DOHH2 (cell line): ENCODE measurements around the gene KLRF1.

Experiments
- H3F3A ChIP-seq: fragments of 200-600 bp; sonication (generic), shearing (Covaris generic); 2 replicates; pipeline ENCODE4 v1.6.0; 2016; ENCODE audit warnings: antibody characterized with exemption, mild to moderate bottlenecking; ENCODE audit not compliant: control insufficient read depth, insufficient read depth
- H3K27ac ChIP-seq: fragments of 200-600 bp; sonication (generic); 2 replicates; pipeline ENCODE4 v1.5.1; 2014; ENCODE audit warnings: low read depth, mild to moderate bottlenecking, low read length, moderate library complexity
- H3K27me3 ChIP-seq: fragments of 200-600 bp; sonication (generic); 2 replicates; pipeline ENCODE4 v1.6.1; 2014; ENCODE audit warnings: mild to moderate bottlenecking, low read length, mixed read lengths; ENCODE audit not compliant: control insufficient read depth
- H3K36me3 ChIP-seq: fragments of 200-600 bp; sonication (generic); 2 replicates; pipeline ENCODE4 v1.6.1; 2014; ENCODE audit warnings: mild to moderate bottlenecking, low read length, moderate library complexity, mixed read lengths; ENCODE audit not compliant: control insufficient read depth
- H3K4me1 ChIP-seq: fragments of 200-600 bp; sonication (generic); 2 replicates; pipeline ENCODE4 v1.6.1; 2014; ENCODE audit warnings: mild to moderate bottlenecking, low read length, mixed read lengths; ENCODE audit not compliant: control insufficient read depth
- H3K4me2 ChIP-seq: fragments of 200-600 bp; sonication (generic); 2 replicates; pipeline ENCODE4 v1.6.0; 2014; ENCODE audit warnings: mild to moderate bottlenecking, low read length, moderate library complexity
- H3K4me3 ChIP-seq: fragments of 200-600 bp; sonication (generic); 2 replicates; pipeline ENCODE4 v1.5.1; 2014; ENCODE audit warnings: mild to moderate bottlenecking, low read length, mixed read lengths
- H3K79me2 ChIP-seq: fragments of 200-600 bp; sonication (generic); 2 replicates; pipeline ENCODE4 v1.6.1; 2014; ENCODE audit warnings: mild to moderate bottlenecking, low read length, mixed read lengths; ENCODE audit not compliant: control insufficient read depth
- H3K9me2 ChIP-seq: fragments of 200-600 bp; sonication (generic); replicated peaks from 2 replicates; pipeline ENCODE4 v1.6.1; 2014; ENCODE audit warnings: mild to moderate bottlenecking, low read length, mixed read lengths; ENCODE audit not compliant: control insufficient read depth
- H3K9me3 ChIP-seq: fragments of 200-600 bp; sonication (generic); 2 replicates; pipeline ENCODE4 v1.6.1; 2014; ENCODE audit warnings: antibody characterized with exemption, low read length, mixed read lengths; ENCODE audit not compliant: control insufficient read depth, insufficient read depth
- H4K20me1 ChIP-seq: fragments of 200-600 bp; sonication (generic); 2 replicates; pipeline ENCODE4 v1.6.0; 2014; ENCODE audit warnings: low read depth, mild to moderate bottlenecking, antibody characterized with exemption, low read length, moderate library complexity; ENCODE audit not compliant: control insufficient read depth, insufficient read depth
- CTCF ChIP-seq: fragments of 200-600 bp; sonication (generic); IDR thresholded peaks from one replicate; pipeline ENCODE4 v1.5.1; 2014; ENCODE audit warnings: antibody characterized with exemption, mild to moderate bottlenecking, low read depth, low read length; ENCODE audit not compliant: poor library complexity, severe bottlenecking
- EZH2phosphoT487 ChIP-seq: fragments of 200-600 bp; sonication (generic); IDR thresholded peaks from 2 replicates; pipeline ENCODE4 v1.6.1; 2017; ENCODE audit warnings: borderline replicate concordance, mild to moderate bottlenecking, antibody characterized with exemption, low read length, moderate library complexity, mixed read lengths

Gene KLRF1

GRCh38 chr12:9809338-9809737 is 17.9 kb upstream of the KLRF1 start:
- H3K79me2 ChIP-seq: no peaks in the 10 kb centered on the region
- H3K4me1 ChIP-seq: no peaks in the 10 kb centered on the region
- no peak for TF ChIP-seq EZH2phosphoT487
- no peak for TF ChIP-seq CTCF
- peaks cover 44% of the 10 kb centered on the region for H3K27me3 ChIP-seq
- H4K20me1 ChIP-seq: no peaks in the 10 kb centered on the region
- H3K4me3 ChIP-seq: no peak overlapping the region
- no peaks in the 10 kb centered on the region for H3K9me2 ChIP-seq
- H3K27ac ChIP-seq: no peak overlapping the region
- no peak overlapping the region for H3K4me2 ChIP-seq
- H3F3A ChIP-seq: no peaks in the 10 kb centered on the region
- H3K9me3 ChIP-seq: no peaks in the 10 kb centered on the region
- H3K36me3 ChIP-seq: no peaks in the 10 kb centered on the region

DNA sequence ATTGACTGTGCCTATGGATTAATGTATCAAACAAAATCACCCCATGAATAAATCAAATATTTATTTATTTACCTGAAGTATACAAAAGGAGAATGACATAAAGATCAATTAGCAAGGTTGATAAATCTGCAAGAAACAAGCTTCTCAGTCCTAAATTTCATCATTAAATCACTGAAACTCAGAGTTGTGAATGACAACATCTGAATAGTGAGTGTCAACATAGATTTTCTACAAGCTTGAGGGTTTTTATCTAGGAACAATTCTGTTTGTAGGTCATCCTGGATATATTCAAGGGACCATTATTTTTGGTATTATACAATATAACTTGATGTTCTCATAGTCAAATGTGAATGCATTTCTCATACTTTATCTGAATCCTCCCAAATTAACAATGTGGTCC is 17.4 kb upstream of the KLRF1 start:
- H3K79me2 ChIP-seq: no peaks in the 10 kb centered on the region
- H3K9me2 ChIP-seq: no peaks in the 10 kb centered on the region
- no peaks in the 10 kb centered on the region for H3K36me3 ChIP-seq
- H3K4me1 ChIP-seq: no peaks in the 10 kb centered on the region
- no peak for TF ChIP-seq CTCF
- TF ChIP-seq EZH2phosphoT487: no peak
- H3K27me3 ChIP-seq: peaks cover 44% of the 10 kb centered on the region
- no peak overlapping the region for H3K4me2 ChIP-seq
- H3K9me3 ChIP-seq: no peaks in the 10 kb centered on the region
- no peak overlapping the region for H3K4me3 ChIP-seq
- no peaks in the 10 kb centered on the region for H4K20me1 ChIP-seq
- H3K27ac ChIP-seq: no peak overlapping the region
- H3F3A ChIP-seq: no peaks in the 10 kb centered on the region

GRCh38 chr12:9810671-9811070 is 16.6 kb upstream of the KLRF1 start:
- no peaks in the 10 kb centered on the region for H3F3A ChIP-seq
- no peak overlapping the region for H3K27ac ChIP-seq

More at GRCh38 chr12:9810671-9811070, 16.6 kb upstream of the KLRF1 start:
- H3K4me3 ChIP-seq: no peak overlapping the region
- H3K4me1 ChIP-seq: no peaks in the 10 kb centered on the region
- peaks cover 41% of the 10 kb centered on the region for H3K27me3 ChIP-seq
- H3K9me3 ChIP-seq: no peaks in the 10 kb centered on the region
- H3K36me3 ChIP-seq: no peaks in the 10 kb centered on the region
- H3K79me2 ChIP-seq: no peaks in the 10 kb centered on the region
- H3K4me2 ChIP-seq: no peak overlapping the region
- no peaks in the 10 kb centered on the region for H3K9me2 ChIP-seq
- no peak for TF ChIP-seq CTCF
- no peak for TF ChIP-seq EZH2phosphoT487
- no peaks in the 10 kb centered on the region for H4K20me1 ChIP-seq
